ENCODE data around the gene SARDH. TPM values are rescaled to one million over a fixed set of nuclear protein-coding genes. Genes with fewer than 3 reads are reported as not detected.
A peak's percentile ranks its signal among the peaks of the same experiment; 100 is the strongest.

SARDH gene
- total and polyA plus RNA-seq, 2 of the 13 experiments (the other 11 are each of a cell fraction or from before 2014, with no cell fraction given): 11.6 to 34.9 TPM

DNA sequence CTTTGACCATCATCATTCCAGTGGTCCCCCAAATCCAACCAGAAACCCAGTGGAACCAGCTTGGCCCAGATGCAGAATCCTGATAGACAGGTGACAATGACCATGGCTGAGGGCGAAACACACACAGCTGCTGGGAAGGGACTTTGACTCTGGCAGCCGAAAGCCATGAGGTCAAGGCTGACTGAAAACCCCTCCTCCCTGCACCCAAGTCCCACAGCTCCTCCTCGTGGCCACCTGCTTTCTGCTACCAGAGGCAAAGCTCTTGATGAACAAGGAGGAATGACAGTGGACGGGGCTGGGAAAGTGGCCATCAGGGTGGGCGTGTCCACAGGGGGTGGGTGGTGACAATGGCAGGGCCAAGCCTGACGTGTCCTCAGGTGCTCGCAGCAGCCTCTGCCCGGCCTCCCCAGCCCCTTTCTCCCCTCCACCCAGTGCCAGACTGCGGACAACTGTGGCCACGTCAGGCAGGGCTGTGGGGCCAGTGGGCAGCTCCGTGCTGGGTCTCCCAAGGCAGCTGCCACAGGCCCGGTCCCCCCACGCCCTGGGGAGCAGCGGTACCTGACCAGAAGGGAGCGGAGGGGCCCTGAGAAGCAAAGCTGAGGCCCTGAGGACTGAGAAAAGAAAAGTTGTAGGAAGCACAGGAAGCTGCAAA lies 30.8 kb upstream of the SARDH start (continued):
- TF ChIP-seq, protein P1, sequence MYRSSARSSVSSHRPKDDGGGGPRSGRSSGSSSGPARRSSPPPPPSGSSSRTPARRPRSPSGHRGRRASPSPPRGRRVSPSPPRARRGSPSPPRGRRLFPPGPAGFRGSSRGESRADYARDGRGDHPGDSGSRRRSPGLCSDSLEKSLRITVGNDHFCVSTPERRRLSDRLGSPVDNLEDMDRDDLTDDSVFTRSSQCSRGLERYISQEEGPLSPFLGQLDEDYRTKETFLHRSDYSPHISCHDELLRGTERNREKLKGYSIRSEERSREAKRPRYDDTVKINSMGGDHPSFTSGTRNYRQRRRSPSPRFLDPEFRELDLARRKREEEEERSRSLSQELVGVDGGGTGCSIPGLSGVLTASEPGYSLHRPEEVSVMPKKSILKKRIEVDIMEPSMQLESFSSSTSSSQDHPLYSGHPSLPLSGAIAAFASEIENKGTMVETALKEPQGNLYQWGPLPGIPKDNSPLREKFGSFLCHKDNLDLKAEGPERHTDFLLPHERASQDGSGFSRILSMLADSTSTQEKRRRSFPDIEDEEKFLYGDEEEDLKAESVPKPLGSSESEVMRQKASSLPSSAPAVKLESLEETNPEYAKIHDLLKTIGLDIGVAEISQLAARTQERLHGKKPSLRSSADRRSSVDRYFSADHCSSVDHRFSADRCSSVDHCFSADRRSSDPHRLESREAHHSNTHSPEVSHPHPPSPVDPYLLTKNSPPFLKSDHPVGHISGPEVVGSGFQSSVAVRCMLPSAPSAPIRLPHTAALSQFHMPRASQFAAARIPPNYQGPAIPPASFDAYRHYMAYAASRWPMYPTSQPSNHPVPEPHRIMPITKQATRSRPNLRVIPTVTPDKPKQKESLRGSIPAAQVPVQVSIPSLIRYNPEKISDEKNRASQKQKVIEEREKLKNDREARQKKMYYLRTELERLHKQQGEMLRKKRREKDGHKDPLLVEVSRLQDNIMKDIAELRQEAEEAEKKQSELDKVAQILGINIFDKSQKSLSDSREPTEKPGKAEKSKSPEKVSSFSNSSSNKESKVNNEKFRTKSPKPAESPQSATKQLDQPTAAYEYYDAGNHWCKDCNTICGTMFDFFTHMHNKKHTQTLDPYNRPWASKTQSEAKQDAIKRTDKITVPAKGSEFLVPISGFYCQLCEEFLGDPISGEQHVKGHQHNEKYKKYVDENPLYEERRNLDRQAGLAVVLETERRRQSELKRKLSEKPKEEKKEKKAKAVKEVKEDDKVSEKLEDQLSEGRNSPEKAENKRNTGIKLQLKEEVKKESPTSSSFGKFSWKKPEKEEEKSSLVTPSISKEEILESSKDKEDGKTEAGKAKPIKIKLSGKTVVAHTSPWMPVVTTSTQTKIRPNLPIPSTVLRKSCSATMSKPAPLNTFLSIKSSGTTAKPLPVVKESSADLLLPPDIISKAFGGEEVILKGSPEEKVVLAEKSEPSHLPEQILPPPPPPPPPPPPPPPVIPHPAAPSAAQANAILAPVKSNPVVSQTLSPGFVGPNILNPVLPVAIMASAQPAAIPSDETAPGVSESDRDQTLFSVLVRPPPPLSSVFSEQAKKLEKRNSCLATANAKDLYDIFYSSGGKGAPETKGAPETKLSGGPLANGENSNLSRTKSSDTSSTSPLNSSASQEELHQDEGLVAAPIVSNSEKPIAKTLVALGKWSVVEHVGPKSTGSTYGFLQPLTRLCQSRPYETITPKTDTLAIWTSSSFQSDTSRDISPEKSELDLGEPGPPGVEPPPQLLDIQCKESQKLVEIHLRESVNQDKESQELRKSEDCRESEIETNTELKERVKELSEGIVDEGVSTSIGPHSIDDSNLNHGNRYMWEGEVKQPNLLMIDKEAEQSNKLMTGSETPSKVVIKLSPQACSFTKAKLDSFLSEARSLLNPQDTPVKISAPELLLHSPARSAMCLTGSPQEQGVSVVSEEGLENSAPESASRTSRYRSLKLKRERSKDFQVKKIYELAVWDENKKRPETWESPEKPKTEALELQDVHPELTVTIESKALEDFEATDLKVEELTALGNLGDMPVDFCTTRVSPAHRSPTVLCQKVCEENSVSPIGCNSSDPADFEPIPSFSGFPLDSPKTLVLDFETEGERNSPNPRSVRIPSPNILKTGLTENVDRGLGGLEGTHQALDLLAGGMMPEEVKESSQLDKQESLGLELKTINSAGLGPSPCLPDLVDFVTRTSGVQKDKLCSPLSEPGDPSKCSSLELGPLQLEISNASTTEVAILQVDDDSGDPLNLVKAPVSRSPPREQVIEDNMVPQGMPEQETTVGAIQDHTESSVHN (CRISPR knock-in tag; IDR thresholded peaks at IDR 0.05): no peak; the same call in 1 of the 2 replicates
- TF ChIP-seq PHF5A (CRISPR knock-in tag; IDR thresholded peaks at IDR 0.05; ENCODE audit: low read depth, unreplicated experiment) (peak; percentile 55), SIN3B (IDR thresholded peaks at IDR 0.05; ENCODE audit: low read length) (no peak), GPN1 (CRISPR knock-in tag; IDR thresholded peaks at IDR 0.05; ENCODE audit: borderline replicate concordance) (no peak), ZNF460 (CRISPR knock-in tag; IDR thresholded peaks at IDR 0.05; ENCODE audit: borderline replicate concordance) (no peak), ZNF20 (CRISPR knock-in tag; IDR thresholded peaks at IDR 0.05) (no peak), KLF12 (CRISPR knock-in tag; IDR thresholded peaks at IDR 0.05; ENCODE audit: borderline replicate concordance) (0 out of 2 replicates have a peak, but pooled peaks have one; percentile 50), ELF1 (CRISPR knock-in tag; IDR thresholded peaks at IDR 0.05) (no peak), ZFAT (CRISPR knock-in tag; conservative IDR thresholded peaks at IDR 0.05) (no peak), KDM6A (CRISPR knock-in tag; IDR thresholded peaks at IDR 0.05; ENCODE audit: low read depth) (0 out of 2 replicates have a peak, but pooled peaks have one; percentile 55), LCORL (IDR thresholded peaks at IDR 0.05) (no peak), LCORL (CRISPR knock-in tag; IDR thresholded peaks at IDR 0.05) (peak; percentile 93), FOSL2 (CRISPR knock-in tag; IDR thresholded peaks at IDR 0.05) (peak; percentile 70), KMT2B (CRISPR knock-in tag; IDR thresholded peaks at IDR 0.05) (no peak), ZBTB7A (CRISPR knock-in tag; IDR thresholded peaks at IDR 0.05) (peak; percentile 72; the same call in 1 of the 2 replicates)
- TF ChIP-seq, protein P2, sequence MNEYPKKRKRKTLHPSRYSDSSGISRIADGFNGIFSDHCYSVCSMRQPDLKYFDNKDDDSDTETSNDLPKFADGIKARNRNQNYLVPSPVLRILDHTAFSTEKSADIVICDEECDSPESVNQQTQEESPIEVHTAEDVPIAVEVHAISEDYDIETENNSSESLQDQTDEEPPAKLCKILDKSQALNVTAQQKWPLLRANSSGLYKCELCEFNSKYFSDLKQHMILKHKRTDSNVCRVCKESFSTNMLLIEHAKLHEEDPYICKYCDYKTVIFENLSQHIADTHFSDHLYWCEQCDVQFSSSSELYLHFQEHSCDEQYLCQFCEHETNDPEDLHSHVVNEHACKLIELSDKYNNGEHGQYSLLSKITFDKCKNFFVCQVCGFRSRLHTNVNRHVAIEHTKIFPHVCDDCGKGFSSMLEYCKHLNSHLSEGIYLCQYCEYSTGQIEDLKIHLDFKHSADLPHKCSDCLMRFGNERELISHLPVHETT (CRISPR knock-in tag; conservative IDR thresholded peaks at IDR 0.05): no peak
- TF ChIP-seq, protein P3, sequence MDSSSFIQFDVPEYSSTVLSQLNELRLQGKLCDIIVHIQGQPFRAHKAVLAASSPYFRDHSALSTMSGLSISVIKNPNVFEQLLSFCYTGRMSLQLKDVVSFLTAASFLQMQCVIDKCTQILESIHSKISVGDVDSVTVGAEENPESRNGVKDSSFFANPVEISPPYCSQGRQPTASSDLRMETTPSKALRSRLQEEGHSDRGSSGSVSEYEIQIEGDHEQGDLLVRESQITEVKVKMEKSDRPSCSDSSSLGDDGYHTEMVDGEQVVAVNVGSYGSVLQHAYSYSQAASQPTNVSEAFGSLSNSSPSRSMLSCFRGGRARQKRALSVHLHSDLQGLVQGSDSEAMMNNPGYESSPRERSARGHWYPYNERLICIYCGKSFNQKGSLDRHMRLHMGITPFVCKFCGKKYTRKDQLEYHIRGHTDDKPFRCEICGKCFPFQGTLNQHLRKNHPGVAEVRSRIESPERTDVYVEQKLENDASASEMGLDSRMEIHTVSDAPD (CRISPR knock-in tag; IDR thresholded peaks at IDR 0.05): no peak
